ENCODE results near the gene GJA1.

Gene GJA1

DNA sequence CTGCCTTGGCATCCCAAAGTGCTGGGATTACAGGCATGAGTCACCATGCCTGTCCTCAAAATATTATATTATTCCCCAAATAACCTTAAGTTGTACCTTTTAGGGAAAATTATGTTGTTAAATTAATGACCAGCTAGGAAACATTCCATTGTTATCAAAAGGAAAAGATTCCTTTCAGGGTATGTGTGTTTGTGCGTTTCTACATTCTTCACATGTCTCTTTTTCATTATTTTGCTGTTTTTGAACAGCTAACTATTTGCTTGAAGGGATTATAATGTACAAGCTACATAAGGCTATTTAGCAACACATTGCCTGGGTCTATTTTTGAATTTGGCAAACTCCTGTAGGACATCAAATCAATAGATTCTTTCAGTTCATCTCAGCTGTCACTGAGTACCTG, 57.1 kb downstream of the GJA1 start:
- DNase-seq: no peak

- no peak for DNase-seq
Measured at GRCh38 chr6:121497970-121498375, 62.5 kb downstream of the GJA1 start.

DNA sequence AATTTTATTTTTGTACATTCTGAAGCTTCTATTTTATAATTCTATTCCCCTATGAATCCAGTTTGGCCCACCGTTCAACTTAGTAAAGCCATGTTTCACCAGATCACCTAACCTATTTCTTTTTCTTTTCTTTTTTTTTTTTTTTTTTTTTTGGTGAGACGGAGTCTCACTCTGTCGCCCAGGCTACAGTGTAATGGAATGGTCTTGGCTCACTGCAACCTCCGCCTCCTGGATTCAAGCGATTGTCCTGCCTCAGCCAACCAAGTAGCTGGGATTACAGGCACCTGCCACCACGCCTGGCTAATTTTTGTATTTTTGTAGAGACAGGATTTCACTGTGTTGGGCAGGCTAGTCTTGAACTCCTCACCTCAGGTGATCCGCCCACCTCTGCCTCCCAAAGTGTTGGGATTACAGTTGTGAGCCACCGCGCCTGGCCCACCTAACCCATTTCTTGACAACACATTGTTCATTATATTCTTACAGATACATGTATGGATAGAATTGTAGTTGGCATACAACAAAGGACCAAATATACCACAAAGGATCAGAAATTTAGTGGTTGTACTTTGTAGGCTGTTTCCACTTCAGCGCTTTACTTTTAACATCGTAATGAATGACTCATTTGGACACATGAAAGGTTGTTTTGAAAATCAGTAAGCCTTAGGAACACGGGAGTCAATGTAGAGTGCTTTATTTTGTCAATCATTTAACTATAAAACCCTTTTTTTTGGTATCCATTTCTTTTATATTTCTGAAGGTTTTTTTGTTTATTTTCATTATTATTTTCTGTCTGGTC, 63.2 kb downstream of the GJA1 start:
- DNase-seq: no peak

Data from MV-4-11 (cell line).